AG09309 (cell line): ENCODE measurements around the gene CHRM5.
A peak's percentile ranks its signal among the peaks of the same experiment; 100 is the strongest.

ENCODE experiments used
- DNase-seq: peaks from one replicate; pipeline ENCODE4 v3.0.0-alpha.2; 2010; ENCODE audit warnings: low read depth
- H3K4me3 ChIP-seq: 2 replicates; pipeline ENCODE4 v1.5.1; 2011; ENCODE audit warnings: mild to moderate bottlenecking, low read depth, low read length, moderate library complexity; ENCODE audit not compliant: control insufficient read depth
- TF ChIP-seq, protein P1 (sequence below): IDR thresholded peaks from 2 replicates; pipeline ENCODE4 v1.5.1; 2011; ENCODE audit warnings: mild to moderate bottlenecking, low read depth, low read length, inconsistent platforms; ENCODE audit not compliant: insufficient read depth, control insufficient read depth; ENCODE audit errors: missing control alignments

CHRM5 gene

DNA sequence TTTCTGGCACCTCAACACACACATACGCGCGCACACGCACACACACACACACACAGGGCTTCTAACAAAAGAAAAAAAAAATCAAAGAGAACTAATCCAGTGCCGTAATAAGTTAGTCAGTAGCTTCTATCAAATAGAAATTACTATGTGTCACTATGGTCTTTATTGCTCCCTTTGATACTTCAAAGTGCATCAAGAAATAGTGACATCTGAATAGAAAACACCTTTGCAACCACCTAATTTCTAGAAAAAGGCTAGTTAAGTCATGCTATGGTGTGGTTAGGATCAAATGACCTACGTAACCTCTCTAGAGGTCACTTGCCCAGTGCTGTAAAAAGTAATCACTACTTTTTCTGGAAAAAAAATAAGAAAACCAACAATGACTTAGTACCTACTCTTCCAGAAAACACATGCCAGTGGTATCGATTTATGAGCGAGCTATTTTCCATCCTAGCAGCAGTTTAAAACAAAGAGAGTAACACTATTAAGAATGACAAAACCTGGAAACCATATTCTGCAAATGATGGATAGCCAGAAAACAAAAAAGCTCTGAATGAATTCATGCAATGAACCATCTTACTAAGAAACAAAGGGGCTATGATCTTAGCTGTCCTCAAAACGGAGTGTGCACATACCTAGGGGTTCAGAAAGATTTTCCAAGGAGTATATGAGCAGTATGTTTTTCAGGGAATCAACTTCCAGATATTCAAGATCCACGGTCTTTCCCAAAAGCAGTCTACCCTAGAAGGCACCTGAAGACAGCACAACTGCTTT is 63.9 kb downstream of the CHRM5 start:
- DNase-seq = no peak
- H3K4me3 ChIP-seq = no peak overlapping the region
- TF ChIP-seq, protein P1, sequence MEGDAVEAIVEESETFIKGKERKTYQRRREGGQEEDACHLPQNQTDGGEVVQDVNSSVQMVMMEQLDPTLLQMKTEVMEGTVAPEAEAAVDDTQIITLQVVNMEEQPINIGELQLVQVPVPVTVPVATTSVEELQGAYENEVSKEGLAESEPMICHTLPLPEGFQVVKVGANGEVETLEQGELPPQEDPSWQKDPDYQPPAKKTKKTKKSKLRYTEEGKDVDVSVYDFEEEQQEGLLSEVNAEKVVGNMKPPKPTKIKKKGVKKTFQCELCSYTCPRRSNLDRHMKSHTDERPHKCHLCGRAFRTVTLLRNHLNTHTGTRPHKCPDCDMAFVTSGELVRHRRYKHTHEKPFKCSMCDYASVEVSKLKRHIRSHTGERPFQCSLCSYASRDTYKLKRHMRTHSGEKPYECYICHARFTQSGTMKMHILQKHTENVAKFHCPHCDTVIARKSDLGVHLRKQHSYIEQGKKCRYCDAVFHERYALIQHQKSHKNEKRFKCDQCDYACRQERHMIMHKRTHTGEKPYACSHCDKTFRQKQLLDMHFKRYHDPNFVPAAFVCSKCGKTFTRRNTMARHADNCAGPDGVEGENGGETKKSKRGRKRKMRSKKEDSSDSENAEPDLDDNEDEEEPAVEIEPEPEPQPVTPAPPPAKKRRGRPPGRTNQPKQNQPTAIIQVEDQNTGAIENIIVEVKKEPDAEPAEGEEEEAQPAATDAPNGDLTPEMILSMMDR = no peak

DNA sequence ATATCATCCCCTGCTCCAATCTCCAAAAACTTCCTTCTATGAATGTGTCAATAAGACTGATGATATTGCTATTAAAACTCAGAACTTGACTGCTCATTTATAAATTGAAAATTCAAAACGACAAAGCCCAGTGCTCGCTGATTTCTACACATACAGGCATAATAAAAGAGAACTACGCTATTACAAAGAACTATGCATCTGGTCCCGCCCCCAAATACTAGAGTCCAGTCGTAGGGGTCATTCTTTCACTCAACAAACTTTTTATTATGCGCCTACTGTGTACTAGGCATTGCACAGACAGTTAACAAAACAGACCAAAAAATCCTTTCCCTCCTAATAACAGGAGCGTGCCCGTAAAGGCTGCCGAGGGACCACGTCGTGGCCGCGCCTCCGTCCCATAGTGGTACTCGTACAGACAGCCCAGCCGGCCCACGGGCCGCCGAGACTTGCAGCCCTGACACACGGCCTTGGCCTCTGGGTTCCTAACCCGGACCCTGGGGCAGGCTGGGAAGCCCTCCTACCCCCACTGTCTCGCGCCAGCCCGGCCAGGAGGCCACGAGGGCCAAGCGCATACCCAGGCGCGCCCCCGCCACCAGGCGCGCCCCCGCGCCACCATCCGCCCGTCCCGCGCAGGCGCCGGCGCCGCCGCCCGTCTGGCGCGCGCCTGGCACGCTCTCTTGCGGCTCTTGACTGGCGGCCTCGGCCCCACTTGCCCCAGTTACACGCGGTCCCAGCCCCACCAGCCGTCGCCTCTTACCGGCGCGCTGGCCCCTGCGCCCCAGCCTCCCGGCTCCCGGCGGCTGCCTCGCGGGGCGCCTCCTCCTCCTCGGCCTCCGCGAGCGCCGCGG is 70.0 kb downstream of the CHRM5 start:
- no peak for DNase-seq
- TF ChIP-seq, protein P1 = no peak
- H3K4me3 ChIP-seq = peak overlapping the region; percentile 85

- H3K4me3 ChIP-seq = peak within 1 kb of the TSS; percentile 85
- TF ChIP-seq, protein P1 = no peak
- DNase-seq = no peak
Observed at GRCh38 chr15:34038871-34039789, 70.8 kb downstream of the CHRM5 start, which contains the start of gene AVEN. AVEN (minus strand) TSS chr15:34039204; CDS start chr15:34039046, 158 bp downstream.

GRCh38 chr15:34039790-34040113 is 71.5 kb downstream of the CHRM5 start:
- TF ChIP-seq, protein P1 = no peak
- no peak overlapping the region; the same call in 1 of the 2 replicates for H3K4me3 ChIP-seq
- no peak for DNase-seq

DNA sequence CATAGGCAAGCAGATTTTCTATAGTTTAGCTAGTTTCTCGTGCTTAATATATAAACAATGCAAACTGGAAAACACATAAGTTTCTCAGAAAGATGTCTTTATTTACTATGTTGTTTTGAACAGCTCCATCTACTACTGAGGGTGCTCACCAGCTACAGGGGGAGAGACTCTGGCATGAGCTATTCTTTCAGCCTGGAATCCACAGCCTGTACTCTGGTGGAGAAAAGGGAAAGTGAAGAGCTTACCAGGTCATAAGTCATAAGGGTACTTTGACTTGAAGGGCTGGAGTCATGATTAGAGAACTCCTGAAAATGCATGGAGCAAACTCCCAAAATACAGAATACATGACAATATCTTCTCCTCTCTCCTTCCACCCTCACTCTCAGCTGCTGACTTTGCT is 75.1 kb downstream of the CHRM5 start:
- TF ChIP-seq, protein P1 = no peak
- H3K4me3 ChIP-seq = no peak overlapping the region
- no peak for DNase-seq

DNA sequence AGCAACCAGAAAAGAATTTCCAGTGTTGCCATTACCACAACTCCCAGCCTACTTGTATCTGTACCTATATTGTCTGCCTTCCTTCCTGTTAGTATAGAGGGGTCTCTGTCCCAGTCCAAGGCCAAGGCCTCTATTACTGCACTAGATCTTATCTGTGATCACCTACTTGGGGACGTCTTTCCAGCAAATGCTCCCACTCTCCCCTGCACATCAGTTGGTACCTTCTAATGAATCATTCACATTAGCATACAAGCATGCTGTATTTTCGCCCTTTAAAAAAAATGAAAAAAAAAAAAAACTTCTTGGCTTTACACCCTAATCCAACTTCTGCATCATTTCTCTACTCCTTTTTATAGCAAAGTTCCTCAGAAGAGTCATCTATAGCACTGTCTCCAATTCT is 75.5 kb downstream of the CHRM5 start:
- no peak overlapping the region for H3K4me3 ChIP-seq
- TF ChIP-seq, protein P1 = no peak
- DNase-seq = no peak
